ENCODE data around the gene SYNGAP1.

Gene SYNGAP1

GRCh38 chr6:33430334-33430733 lies 10.5 kb downstream of the SYNGAP1 start:
- Histone ChIP-seq H3K4me3 (ENCODE audit: low read length) (no peak overlapping the region), H4K20me1 (ENCODE audit: insufficient read depth, low read length) (no peaks in the 10 kb centered on the region), H3K4me2 (ENCODE audit: low read depth, low read length) (no peak overlapping the region), H3K9me3 (replicated peaks; ENCODE audit: insufficient read depth, low read length) (no peaks in the 10 kb centered on the region), H3K36me3 (replicated peaks; ENCODE audit: insufficient read depth, low read length) (no peaks in the 10 kb centered on the region), H3K9me2 (replicated peaks; ENCODE audit: insufficient read depth, low read length) (no peaks in the 10 kb centered on the region), H3K27ac (ENCODE audit: low read length) (no peak overlapping the region), H3F3A (ENCODE audit: insufficient read depth, low read length) (peaks cover 28% of the 10 kb centered on the region), H3K4me1 (ENCODE audit: low read length) (peaks cover 24% of the 10 kb centered on the region), H3K27me3 (replicated peaks; ENCODE audit: insufficient read depth, low read length) (no peaks in the 10 kb centered on the region), H3K9ac (ENCODE audit: low read length) (no peak overlapping the region), H3K79me2 (ENCODE audit: low read length) (no peaks in the 10 kb centered on the region), H2AFZ (ENCODE audit: low read length) (no peak overlapping the region)
- no peak for DNase-seq
- no peak for TF ChIP-seq EZH2 (optimal IDR thresholded peaks at IDR 0.05; ENCODE audit: low read depth, low read length)
- TF ChIP-seq EZH2phosphoT487 (IDR thresholded peaks at IDR 0.05; ENCODE audit: low read length) = no peak
- no peak for TF ChIP-seq CTCF (IDR thresholded peaks at IDR 0.05; ENCODE audit: low read length)

DNA sequence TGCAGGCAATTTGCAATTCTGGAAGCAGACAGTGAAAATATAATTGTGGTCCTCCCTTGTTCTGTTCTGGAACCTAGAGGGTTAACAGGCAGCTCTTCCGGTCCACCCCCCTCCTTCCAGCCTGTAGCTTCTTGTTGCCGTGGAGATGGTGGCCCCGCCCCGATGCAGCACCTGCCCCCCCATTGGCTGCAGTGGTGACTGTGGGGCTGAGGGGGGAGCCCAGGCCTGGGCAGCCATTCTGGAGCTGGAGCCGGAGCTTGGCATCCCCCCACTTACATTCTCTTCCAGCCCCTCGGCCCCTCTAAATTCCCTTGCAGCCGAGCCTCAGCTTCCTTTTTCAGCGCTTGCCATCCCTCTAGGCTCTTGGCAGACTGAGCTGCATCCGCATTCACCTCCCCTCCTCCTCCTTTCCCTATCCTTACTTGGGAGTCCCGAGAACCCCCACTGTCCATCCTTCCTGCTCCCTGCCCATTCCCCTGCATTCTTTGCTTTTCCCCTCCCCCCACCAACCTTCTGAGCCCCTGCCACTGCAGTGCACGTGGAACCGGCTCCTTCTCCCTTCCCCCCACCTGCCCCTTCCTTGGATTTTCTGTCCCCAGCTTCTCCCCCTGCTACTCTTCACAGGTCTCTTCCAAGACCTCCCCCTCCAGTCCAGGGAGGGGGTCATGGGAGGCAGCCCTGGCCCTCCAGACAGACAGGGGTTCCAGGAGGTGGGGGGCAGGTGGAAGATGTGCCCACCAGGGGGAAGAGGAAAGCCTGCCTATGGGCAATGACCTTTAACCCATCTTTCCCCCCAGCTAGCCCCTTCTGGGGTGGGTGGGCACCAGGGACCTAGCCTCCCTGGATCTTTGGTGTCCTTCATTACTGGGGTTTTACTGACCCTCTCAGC lies 11.4 kb downstream of the SYNGAP1 start:
- Histone ChIP-seq H3K27ac (ENCODE audit: low read length) (no peak overlapping the region), H3K4me1 (ENCODE audit: low read length) (peaks cover 24% of the 10 kb centered on the region), H3K9me2 (replicated peaks; ENCODE audit: insufficient read depth, low read length) (no peaks in the 10 kb centered on the region), H3K9me3 (replicated peaks; ENCODE audit: insufficient read depth, low read length) (no peaks in the 10 kb centered on the region), H2AFZ (ENCODE audit: low read length) (no peak overlapping the region), H3K9ac (ENCODE audit: low read length) (no peak overlapping the region), H3K79me2 (ENCODE audit: low read length) (no peaks in the 10 kb centered on the region), H3K4me2 (ENCODE audit: low read depth, low read length) (no peak overlapping the region), H3K4me3 (ENCODE audit: low read length) (no peak overlapping the region), H3K27me3 (replicated peaks; ENCODE audit: insufficient read depth, low read length) (no peaks in the 10 kb centered on the region), H4K20me1 (ENCODE audit: insufficient read depth, low read length) (no peaks in the 10 kb centered on the region), H3K36me3 (replicated peaks; ENCODE audit: insufficient read depth, low read length) (no peaks in the 10 kb centered on the region), H3F3A (ENCODE audit: insufficient read depth, low read length) (peaks cover 22% of the 10 kb centered on the region; the same call in 1 of the 2 replicates)
- DNase-seq = no peak
- TF ChIP-seq CTCF (IDR thresholded peaks at IDR 0.05; ENCODE audit: low read length) (no peak), EZH2phosphoT487 (IDR thresholded peaks at IDR 0.05; ENCODE audit: low read length) (no peak), EZH2 (optimal IDR thresholded peaks at IDR 0.05; ENCODE audit: low read depth, low read length) (no peak)

DNA sequence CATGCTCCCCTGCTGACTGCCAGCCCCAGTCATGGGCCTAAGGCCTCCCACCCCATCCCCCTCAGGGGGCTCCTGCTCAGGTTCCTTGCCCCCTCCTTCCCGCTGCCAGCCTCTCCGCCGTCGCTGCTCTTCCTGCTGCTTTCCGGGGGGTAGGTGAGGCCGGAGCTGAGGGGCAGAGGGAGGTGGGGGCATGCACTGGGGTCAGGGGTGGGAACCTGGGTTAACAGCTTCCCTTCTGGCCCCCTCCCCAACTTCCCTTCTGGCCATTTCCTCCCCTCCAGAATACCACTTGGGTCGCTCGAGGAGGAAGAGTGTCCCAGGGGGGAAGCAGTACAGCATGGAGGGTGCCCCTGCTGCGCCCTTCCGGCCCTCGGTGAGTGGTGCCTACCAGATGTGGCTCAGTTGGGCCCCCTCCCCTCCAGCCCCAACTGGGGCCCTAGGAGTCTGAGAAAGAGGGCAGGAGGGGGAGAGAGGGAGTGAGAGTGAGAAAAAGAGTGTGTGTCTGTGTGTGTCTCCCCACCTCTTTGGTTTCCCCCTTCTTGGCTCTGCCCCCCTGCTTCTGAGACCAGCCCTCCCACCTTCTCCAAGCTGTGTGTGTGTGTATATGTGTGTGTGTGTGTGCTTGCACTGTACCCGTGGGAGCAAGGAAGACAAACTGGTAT lies 12.1 kb downstream of the SYNGAP1 start:
- Histone ChIP-seq H3K9ac (ENCODE audit: low read length) (no peak overlapping the region), H3K79me2 (ENCODE audit: low read length) (no peaks in the 10 kb centered on the region), H3K4me3 (ENCODE audit: low read length) (no peak overlapping the region), H2AFZ (ENCODE audit: low read length) (no peak overlapping the region), H3K9me3 (replicated peaks; ENCODE audit: insufficient read depth, low read length) (no peaks in the 10 kb centered on the region), H3K4me2 (ENCODE audit: low read depth, low read length) (no peak overlapping the region), H4K20me1 (ENCODE audit: insufficient read depth, low read length) (no peaks in the 10 kb centered on the region), H3F3A (ENCODE audit: insufficient read depth, low read length) (peaks cover 17% of the 10 kb centered on the region; the same call in 1 of the 2 replicates), H3K9me2 (replicated peaks; ENCODE audit: insufficient read depth, low read length) (no peaks in the 10 kb centered on the region), H3K4me1 (ENCODE audit: low read length) (peaks cover 23% of the 10 kb centered on the region), H3K27me3 (replicated peaks; ENCODE audit: insufficient read depth, low read length) (no peaks in the 10 kb centered on the region), H3K27ac (ENCODE audit: low read length) (no peak overlapping the region), H3K36me3 (replicated peaks; ENCODE audit: insufficient read depth, low read length) (no peaks in the 10 kb centered on the region)
- no peak for DNase-seq
- TF ChIP-seq EZH2 (optimal IDR thresholded peaks at IDR 0.05; ENCODE audit: low read depth, low read length) (no peak), EZH2phosphoT487 (IDR thresholded peaks at IDR 0.05; ENCODE audit: low read length) (no peak), CTCF (IDR thresholded peaks at IDR 0.05; ENCODE audit: low read length) (no peak)

All from MM.1S (cell line).